ENCODE measurements around the gene KRTAP2-2. TPM values are rescaled to one million over a fixed set of nuclear protein-coding genes. Genes with fewer than 3 reads are reported as not detected.
A peak's percentile ranks its signal among the peaks of the same experiment; 100 is the strongest.

The KRTAP2-2 gene
- total RNA-seq, 1 experiment from 2014 or later: not detected

DNA sequence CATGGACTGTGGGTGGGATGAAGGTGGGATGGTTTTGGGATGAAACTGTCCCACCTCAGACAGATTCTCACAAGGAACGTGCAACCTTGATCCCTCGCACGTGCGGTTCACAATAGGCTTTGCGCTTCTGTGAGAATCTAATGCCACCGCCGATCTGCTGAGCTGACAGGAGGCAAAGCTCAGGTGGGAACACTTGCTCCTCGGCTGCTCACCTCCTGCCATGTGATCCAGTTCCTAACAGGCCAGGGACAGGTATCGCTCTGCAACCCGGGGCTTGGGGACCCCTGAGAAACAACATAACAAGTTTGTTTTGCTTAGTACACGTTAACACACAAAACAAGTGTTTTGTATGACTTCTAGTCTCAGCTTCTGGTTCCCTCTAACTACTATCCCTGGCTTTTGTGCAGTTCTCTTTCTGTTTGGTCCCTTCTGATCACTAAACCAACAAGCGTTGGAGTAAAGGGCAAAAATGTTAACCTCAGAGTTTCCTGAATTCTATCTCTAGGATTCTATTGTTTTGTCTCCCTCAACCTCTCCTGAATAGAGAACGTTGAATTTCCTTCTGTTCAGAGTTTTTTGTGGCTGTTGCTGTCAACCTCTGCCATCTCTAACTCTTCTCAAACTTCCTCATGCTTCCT is 38.3 kb downstream of the KRTAP2-2 start:
- no peak overlapping the region for H3K27ac ChIP-seq
- H4K20me1 ChIP-seq (ENCODE audit: insufficient read depth): no peaks in the 10 kb centered on the region
- no peak overlapping the region for H3K4me3 ChIP-seq
- H3K79me2 ChIP-seq (ENCODE audit: low read depth): no peaks in the 10 kb centered on the region
- ChIA-PET CTCF (no interaction called here), POLR2A (ENCODE audit: unreplicated experiment) (no interaction called here)
- DNase-seq: no peak
- no peaks in the 10 kb centered on the region for H3K36me3 ChIP-seq (ENCODE audit: low read depth)
- H3F3A ChIP-seq (ENCODE audit: insufficient read depth, low read depth): peaks cover 40% of the 10 kb centered on the region
- intact Hi-C loops (cut with micrococcal nuclease; ENCODE audit: unreplicated experiment): no loop called here
- H3K9me3 ChIP-seq (ENCODE audit: insufficient read depth, low read depth): peaks cover 7% of the 10 kb centered on the region; the same call in 1 of the 2 replicates
- H3K9me2 ChIP-seq (ENCODE audit: insufficient read depth): no peaks in the 10 kb centered on the region
- H3K4me1 ChIP-seq (replicated peaks; ENCODE audit: insufficient read depth): peaks cover 65% of the 10 kb centered on the region
- no peak overlapping the region for H3K4me2 ChIP-seq
- no peak overlapping the region for H2AFZ ChIP-seq
- TF ChIP-seq, protein P1, sequence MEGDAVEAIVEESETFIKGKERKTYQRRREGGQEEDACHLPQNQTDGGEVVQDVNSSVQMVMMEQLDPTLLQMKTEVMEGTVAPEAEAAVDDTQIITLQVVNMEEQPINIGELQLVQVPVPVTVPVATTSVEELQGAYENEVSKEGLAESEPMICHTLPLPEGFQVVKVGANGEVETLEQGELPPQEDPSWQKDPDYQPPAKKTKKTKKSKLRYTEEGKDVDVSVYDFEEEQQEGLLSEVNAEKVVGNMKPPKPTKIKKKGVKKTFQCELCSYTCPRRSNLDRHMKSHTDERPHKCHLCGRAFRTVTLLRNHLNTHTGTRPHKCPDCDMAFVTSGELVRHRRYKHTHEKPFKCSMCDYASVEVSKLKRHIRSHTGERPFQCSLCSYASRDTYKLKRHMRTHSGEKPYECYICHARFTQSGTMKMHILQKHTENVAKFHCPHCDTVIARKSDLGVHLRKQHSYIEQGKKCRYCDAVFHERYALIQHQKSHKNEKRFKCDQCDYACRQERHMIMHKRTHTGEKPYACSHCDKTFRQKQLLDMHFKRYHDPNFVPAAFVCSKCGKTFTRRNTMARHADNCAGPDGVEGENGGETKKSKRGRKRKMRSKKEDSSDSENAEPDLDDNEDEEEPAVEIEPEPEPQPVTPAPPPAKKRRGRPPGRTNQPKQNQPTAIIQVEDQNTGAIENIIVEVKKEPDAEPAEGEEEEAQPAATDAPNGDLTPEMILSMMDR (conservative IDR thresholded peaks at IDR 0.05): no peak
- no peak for TF ChIP-seq EZH2 (IDR thresholded peaks at IDR 0.05; ENCODE audit: low read depth)
- H3K27me3 ChIP-seq (ENCODE audit: insufficient read depth, low read depth): no peaks in the 10 kb centered on the region
- no TSS peak for BruUV-seq (replicated peaks)

DNA sequence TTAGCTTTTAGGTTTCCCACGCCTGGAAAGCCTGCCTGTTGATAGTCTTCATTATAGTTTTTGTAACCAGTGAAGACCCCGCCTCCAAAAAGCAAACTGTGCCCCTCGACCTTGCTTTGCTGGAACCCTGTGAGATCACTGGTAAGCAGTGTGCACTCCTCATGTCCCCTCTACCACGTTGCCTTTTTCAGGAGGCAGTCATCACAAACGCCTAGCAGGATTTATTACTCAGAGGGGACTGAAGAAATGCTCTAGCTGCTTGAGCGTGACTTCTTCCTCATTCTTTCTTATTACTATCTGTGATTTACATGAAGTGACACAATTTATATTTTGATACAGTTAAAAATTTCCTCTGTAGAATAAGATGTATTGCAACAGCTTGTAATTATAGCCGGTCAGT is 39.6 kb downstream of the KRTAP2-2 start:
- Histone ChIP-seq H4K20me1 (ENCODE audit: insufficient read depth) (no peaks in the 10 kb centered on the region), H3K4me1 (replicated peaks; ENCODE audit: insufficient read depth) (peaks cover 59% of the 10 kb centered on the region), H2AFZ (no peak overlapping the region), H3K4me3 (no peak overlapping the region), H3K27me3 (ENCODE audit: insufficient read depth, low read depth) (no peaks in the 10 kb centered on the region), H3F3A (ENCODE audit: insufficient read depth, low read depth) (peaks cover 28% of the 10 kb centered on the region), H3K36me3 (ENCODE audit: low read depth) (no peaks in the 10 kb centered on the region), H3K27ac (no peak overlapping the region), H3K9me3 (ENCODE audit: insufficient read depth, low read depth) (no peaks in the 10 kb centered on the region), H3K9me2 (ENCODE audit: insufficient read depth) (no peaks in the 10 kb centered on the region), H3K79me2 (ENCODE audit: low read depth) (no peaks in the 10 kb centered on the region), H3K4me2 (no peak overlapping the region)
- TF ChIP-seq, protein P1 (conservative IDR thresholded peaks at IDR 0.05): no peak
- POLR2A ChIA-PET (ENCODE audit: unreplicated experiment): no interaction called here
- CTCF ChIA-PET: no interaction called here
- intact Hi-C loops (cut with micrococcal nuclease; ENCODE audit: unreplicated experiment): no loop called here
- DNase-seq: no peak
- BruUV-seq (replicated peaks): no TSS peak

DNA sequence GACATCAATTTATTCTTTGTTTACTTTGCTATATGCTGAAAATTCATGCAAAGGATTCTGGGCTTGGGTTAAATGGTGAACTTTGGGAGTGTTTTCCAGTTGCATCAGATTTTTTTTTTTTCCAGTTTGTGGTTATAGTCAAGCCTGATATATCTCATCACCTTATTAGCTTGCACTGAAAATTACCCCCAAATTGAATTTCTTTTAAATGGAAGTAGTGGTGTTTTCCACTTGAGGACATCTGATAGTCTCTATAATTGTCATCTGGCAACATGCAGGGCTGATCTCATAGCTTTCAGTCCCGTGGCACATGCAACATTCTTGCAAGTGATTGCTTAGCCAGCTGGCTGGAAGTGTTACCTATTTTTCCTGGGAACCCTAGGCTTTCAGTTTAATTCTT is 41.4 kb downstream of the KRTAP2-2 start:
- no peaks in the 10 kb centered on the region for H3K79me2 ChIP-seq (ENCODE audit: low read depth)
- no peaks in the 10 kb centered on the region for H4K20me1 ChIP-seq (ENCODE audit: insufficient read depth)
- intact Hi-C loops (cut with micrococcal nuclease; ENCODE audit: unreplicated experiment): no loop called here
- H3F3A ChIP-seq (ENCODE audit: insufficient read depth, low read depth): peaks cover 40% of the 10 kb centered on the region
- H3K9me2 ChIP-seq (ENCODE audit: insufficient read depth): no peaks in the 10 kb centered on the region
- ChIA-PET CTCF (no interaction called here), POLR2A (ENCODE audit: unreplicated experiment) (interaction anchor here (0.7 kb wide), 1 partner anchor 10 kb away, joined by 5 read pairs; no protein-coding TSS in a partner anchor)
- H2AFZ ChIP-seq: no peak overlapping the region
- peak overlapping the region; percentile 85 for H3K27ac ChIP-seq
- H3K36me3 ChIP-seq (ENCODE audit: low read depth): no peaks in the 10 kb centered on the region
- DNase-seq: no peak
- no peaks in the 10 kb centered on the region for H3K27me3 ChIP-seq (ENCODE audit: insufficient read depth, low read depth)
- H3K4me1 ChIP-seq (replicated peaks; ENCODE audit: insufficient read depth): peaks cover 71% of the 10 kb centered on the region
- no peaks in the 10 kb centered on the region for H3K9me3 ChIP-seq (ENCODE audit: insufficient read depth, low read depth)
- peak overlapping the region; percentile 7; the same call in 1 of the 2 replicates for H3K4me2 ChIP-seq
- TF ChIP-seq, protein P1 (conservative IDR thresholded peaks at IDR 0.05): no peak
- TF ChIP-seq EZH2 (IDR thresholded peaks at IDR 0.05; ENCODE audit: low read depth): no peak
- no peak overlapping the region for H3K4me3 ChIP-seq
- no TSS peak for BruUV-seq (replicated peaks)
